Activated T-helper 17 cell treated with anti-CD3 and anti-CD28 coated beads, Interleukin-2, amount 50 U/mL, for 72 hours (primary cell): ENCODE data around the gene XAGE3. TPM values are rescaled to one million over a fixed set of nuclear protein-coding genes. Genes with fewer than 3 reads are reported as not detected.
"Not testable (repeated sequence)": the region's sequence is repeated elsewhere in the genome, so short reads cannot be mapped to it uniquely, and the experiment has no call there.

Experiments used
- ATAC-seq: fragments of 150-1000 bp; cut with Tn5 transposase; replicated peaks from 2 replicates; pipeline ENCODE4 v1.10.0; 2021; ENCODE audit warnings: mild to moderate bottlenecking, moderate library complexity
- H3K27ac Mint-ChIP-seq: one replicate; pipeline ENCODE4 v1.8.0; 2022; ENCODE audit warnings: mixed read lengths
- H3K27me3 Mint-ChIP-seq: one replicate; pipeline ENCODE4 v1.8.0; 2022; ENCODE audit warnings: mixed read lengths
- H3K36me3 Mint-ChIP-seq: one replicate; pipeline ENCODE4 v1.8.0; 2022; ENCODE audit warnings: low read depth, mild to moderate bottlenecking, mixed read lengths
- H3K4me1 Mint-ChIP-seq: one replicate; pipeline ENCODE4 v1.8.0; 2022; ENCODE audit warnings: mixed read lengths
- H3K4me3 Mint-ChIP-seq: one replicate; pipeline ENCODE4 v1.8.0; 2022; ENCODE audit warnings: mild to moderate bottlenecking, mixed read lengths
- H3K9me3 Mint-ChIP-seq: one replicate; pipeline ENCODE4 v1.8.0; 2022; ENCODE audit warnings: mixed read lengths
- total RNA-seq, 2 donors: library from RNA; stranded (reverse); gene quantifications; one replicate each; pipeline ENCODE4 v1.2.3, GENCODE V29; 2022

Gene XAGE3
- total RNA-seq, 2 donors from 2014 or later, result not detected

DNA sequence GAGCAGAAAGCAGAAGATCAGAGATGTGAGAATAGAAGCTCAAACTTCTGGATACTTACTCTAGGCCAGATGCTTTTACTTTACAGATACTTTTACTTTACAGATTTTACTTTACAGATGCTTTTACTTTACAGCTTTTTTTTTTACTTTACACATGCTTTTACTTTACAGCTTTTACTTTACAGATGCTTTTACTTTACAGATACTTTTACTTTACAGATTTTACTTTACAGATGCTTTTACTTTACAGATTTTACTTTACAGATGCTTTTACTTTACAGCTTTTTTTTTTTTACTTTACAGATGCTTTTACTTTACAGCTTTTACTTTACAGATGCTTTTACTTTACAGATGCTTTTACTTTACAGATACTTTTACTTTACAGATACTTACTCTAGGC lies 5.9 kb upstream of the XAGE3 start:
- not testable (repeated sequence) for H3K27ac Mint-ChIP-seq, H3K4me3 Mint-ChIP-seq, H3K36me3 Mint-ChIP-seq, ATAC-seq, H3K9me3 Mint-ChIP-seq, H3K4me1 Mint-ChIP-seq, H3K27me3 Mint-ChIP-seq

- Mint-ChIP-seq H3K27ac (no peak overlapping the region), H3K4me3 (no peak overlapping the region), H3K4me1 (no peaks in the 10 kb centered on the region), H3K9me3 (no peaks in the 10 kb centered on the region), H3K27me3 (no peaks in the 10 kb centered on the region), H3K36me3 (no peaks in the 10 kb centered on the region)
- no peak for ATAC-seq
Observed at GRCh38 chrX:52870046-52870445, 2.2 kb upstream of the XAGE3 start.

- Mint-ChIP-seq H3K9me3 (no peaks in the 10 kb centered on the region), H3K4me1 (no peaks in the 10 kb centered on the region), H3K27ac (no peak overlapping the region), H3K4me3 (no peak overlapping the region), H3K36me3 (no peaks in the 10 kb centered on the region), H3K27me3 (peaks cover 3% of the 10 kb centered on the region)
- ATAC-seq, result no peak
Observed at GRCh38 chrX:52865343-52865998, 2.4 kb downstream of the XAGE3 start.

DNA sequence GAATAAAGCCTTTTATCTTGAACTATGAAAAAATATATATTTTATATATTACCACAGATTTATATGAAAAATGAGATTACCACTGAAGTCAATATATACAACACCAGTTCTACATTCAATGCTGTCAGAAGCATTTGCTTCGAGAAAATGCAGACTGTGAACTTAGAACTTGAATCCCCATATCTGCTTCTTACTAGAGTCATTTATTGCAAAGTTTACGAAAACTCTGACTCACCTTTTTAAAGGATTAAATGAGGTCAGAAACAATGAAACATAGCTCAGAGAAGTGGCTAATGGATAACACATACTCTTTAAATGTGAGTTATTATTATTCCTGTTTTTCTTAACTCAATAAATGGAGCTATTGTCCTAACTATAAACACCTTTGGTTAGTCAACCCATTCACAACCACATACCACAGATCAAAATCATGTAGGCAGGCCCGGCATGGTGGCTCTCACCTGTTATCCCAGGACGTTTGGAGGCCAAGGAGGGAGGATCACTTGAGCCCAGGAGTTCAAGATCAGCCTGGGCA lies 10.8 kb downstream of the XAGE3 start:
- not testable (repeated sequence) for H3K4me1 Mint-ChIP-seq, H3K9me3 Mint-ChIP-seq, ATAC-seq, H3K36me3 Mint-ChIP-seq, H3K4me3 Mint-ChIP-seq, H3K27me3 Mint-ChIP-seq, H3K27ac Mint-ChIP-seq

DNA sequence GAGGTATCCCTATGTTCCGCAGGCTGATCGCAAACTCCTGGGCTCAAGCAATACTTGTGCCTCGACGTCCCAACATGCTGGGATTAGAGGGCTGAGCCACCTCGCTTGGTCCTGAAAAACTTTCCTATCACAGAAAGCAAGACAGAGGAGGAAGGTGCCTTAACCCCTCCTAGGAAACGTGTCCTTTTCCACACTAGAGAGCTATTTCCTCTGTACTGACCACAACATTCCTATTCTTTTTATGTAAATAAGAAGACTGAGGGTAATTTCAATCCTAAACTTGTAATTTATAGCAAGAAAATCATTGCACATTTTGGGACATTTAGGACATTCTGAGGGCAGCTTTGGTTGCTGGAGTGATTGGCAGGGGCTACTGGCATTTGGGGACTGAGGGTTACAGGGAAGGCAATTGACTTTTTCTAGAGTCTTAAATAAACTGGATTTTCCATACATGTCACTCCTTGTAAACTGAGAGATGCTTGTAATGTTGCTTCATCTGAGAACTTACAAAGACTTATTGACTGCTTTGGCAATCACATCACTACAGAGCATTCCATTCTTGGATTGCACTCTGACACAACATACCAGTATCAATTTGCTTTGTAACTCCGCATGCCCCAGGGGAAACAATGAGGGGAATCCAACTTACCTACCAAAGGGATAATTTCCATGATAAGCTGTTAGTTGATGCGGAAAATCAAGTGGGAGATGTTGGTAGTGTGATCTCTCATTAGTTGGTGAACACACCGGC lies 15.6 kb downstream of the XAGE3 start:
- Mint-ChIP-seq H3K36me3 (no peaks in the 10 kb centered on the region), H3K4me1 (no peaks in the 10 kb centered on the region), H3K27ac (no peak overlapping the region), H3K9me3 (no peaks in the 10 kb centered on the region), H3K27me3 (peaks cover 17% of the 10 kb centered on the region), H3K4me3 (no peak overlapping the region)
- ATAC-seq, result no peak

DNA sequence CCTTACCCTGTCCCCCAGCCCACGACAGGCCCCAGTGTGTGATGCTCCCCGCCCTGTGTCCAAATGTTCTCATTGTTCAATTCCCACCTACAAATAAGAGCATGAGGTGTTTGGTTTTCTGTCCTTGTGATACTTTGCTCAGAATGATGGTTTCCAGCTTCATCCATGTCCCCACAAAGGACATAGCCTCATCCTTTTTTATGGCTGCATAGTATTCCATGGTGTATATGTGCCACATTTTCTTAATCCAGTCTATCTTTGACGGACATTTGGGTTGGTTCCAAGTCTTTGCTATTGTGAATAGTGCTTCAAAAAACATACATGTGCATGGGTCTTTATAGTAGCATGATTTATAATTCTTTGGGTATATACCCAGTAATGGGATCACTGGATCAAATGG lies 24.3 kb downstream of the XAGE3 start:
- not testable (repeated sequence) for H3K4me1 Mint-ChIP-seq, H3K27me3 Mint-ChIP-seq, H3K9me3 Mint-ChIP-seq, H3K27ac Mint-ChIP-seq, ATAC-seq, H3K36me3 Mint-ChIP-seq, H3K4me3 Mint-ChIP-seq

GRCh38 chrX:52839137-52839536 lies 28.7 kb downstream of the XAGE3 start:
- Mint-ChIP-seq H3K27me3 (no peaks in the 10 kb centered on the region), H3K9me3 (no peaks in the 10 kb centered on the region), H3K36me3 (no peaks in the 10 kb centered on the region), H3K4me1 (no peaks in the 10 kb centered on the region), H3K4me3 (no peak overlapping the region), H3K27ac (no peak overlapping the region)
- ATAC-seq, result no peak

- Mint-ChIP-seq H3K4me3 (no peak overlapping the region), H3K27me3 (no peaks in the 10 kb centered on the region), H3K36me3 (no peaks in the 10 kb centered on the region), H3K9me3 (no peaks in the 10 kb centered on the region), H3K4me1 (no peaks in the 10 kb centered on the region), H3K27ac (no peak overlapping the region)
- ATAC-seq, result no peak
Observed at GRCh38 chrX:52830551-52830950, 37.3 kb downstream of the XAGE3 start.

- Mint-ChIP-seq H3K27me3 (no peaks in the 10 kb centered on the region), H3K4me3 (no peak overlapping the region)
Observed at GRCh38 chrX:52824608-52825007, 43.3 kb downstream of the XAGE3 start.

GRCh38 chrX:52821079-52821760 lies 46.7 kb downstream of the XAGE3 start:
- no peaks in the 10 kb centered on the region for H3K27me3 Mint-ChIP-seq
- no peak overlapping the region for H3K27ac Mint-ChIP-seq
- H3K4me1 Mint-ChIP-seq, result no peaks in the 10 kb centered on the region
- no peaks in the 10 kb centered on the region for H3K9me3 Mint-ChIP-seq
- no peaks in the 10 kb centered on the region for H3K36me3 Mint-ChIP-seq
- ATAC-seq, result no peak
- H3K4me3 Mint-ChIP-seq, result no peak overlapping the region

More at GRCh38 chrX:52824608-52825007, 43.3 kb downstream of the XAGE3 start:
- H3K27ac Mint-ChIP-seq, result no peak overlapping the region
- no peaks in the 10 kb centered on the region for H3K9me3 Mint-ChIP-seq
- ATAC-seq, result no peak
- H3K4me1 Mint-ChIP-seq, result no peaks in the 10 kb centered on the region
- no peaks in the 10 kb centered on the region for H3K36me3 Mint-ChIP-seq

DNA sequence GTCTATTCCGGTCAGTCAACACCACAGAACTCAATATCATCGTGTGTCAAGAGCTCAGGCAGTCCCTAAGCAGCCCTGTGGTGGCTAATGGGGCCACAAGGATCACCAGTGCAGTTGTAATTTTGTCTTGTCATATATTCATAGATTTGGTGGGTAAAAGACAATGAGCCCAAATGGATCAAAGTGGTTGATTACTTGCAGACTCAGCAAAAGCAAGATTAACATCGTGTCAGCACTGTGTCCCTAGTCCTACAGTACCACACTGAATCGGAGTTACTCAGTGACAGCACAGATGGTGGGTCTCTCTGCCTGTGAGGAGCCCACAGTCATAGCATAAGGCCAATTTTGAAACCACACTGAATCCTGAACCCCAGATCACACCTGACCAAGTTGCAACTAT lies 48.1 kb downstream of the XAGE3 start:
- H3K4me1 Mint-ChIP-seq, result no peaks in the 10 kb centered on the region
- no peaks in the 10 kb centered on the region for H3K9me3 Mint-ChIP-seq
- no peak overlapping the region for H3K4me3 Mint-ChIP-seq
- no peaks in the 10 kb centered on the region for H3K27me3 Mint-ChIP-seq
- ATAC-seq, result no peak
- no peak overlapping the region for H3K27ac Mint-ChIP-seq
- H3K36me3 Mint-ChIP-seq, result no peaks in the 10 kb centered on the region

Other genes with a start within 250 kb of the XAGE3 start
- not detected for gene SSX7, start 213.2 kb downstream of the XAGE3 start, total RNA-seq
- gene SSX2, start 160.9 kb downstream of the XAGE3 start, total RNA-seq, result not detected
- gene SSX2B, start 116.8 kb downstream of the XAGE3 start, total RNA-seq, result not detected
- gene SPANXN5, start 70.7 kb downstream of the XAGE3 start, total RNA-seq, result not detected
- gene XAGE5, start 56.8 kb downstream of the XAGE3 start, total RNA-seq, result not detected
- 10 to 100 TPM; 12.4 to 16.1 TPM for gene FAM156B, start 29.2 kb upstream of the XAGE3 start, total RNA-seq
- gene FAM156A, start 90.4 kb upstream of the XAGE3 start, total RNA-seq, result 10 to 100 TPM; 36.1 to 39.3 TPM
- not detected for gene GPR173, start 180.7 kb upstream of the XAGE3 start, total RNA-seq
- 100 to 1,000 TPM in 1 of 2 donors, 10 to 100 TPM in 1; 28.2 to 134 TPM for gene TSPYL2, start 214.3 kb upstream of the XAGE3 start, total RNA-seq
- gene KANTR, start 226.1 kb upstream of the XAGE3 start, total RNA-seq, result 10 to 100 TPM; 18.6 to 44.9 TPM